Vagina (tissue), 2 donors: ENCODE results near the gene ELFN2.

ENCODE experiments used
- CTCF ChIP-seq, 3 experiments: fragments of 450-650 bp in 2 of 3; fragments of 200-600 bp in 1 of 3; sonication (generic) in 1 of 3; IDR thresholded peaks; one replicate each; pipeline ENCODE4 v1.5.1; 2017 to 2019; ENCODE audit warnings: antibody characterized with exemption in 3 of 3, mild to moderate bottlenecking in 2 of 3, moderate library complexity in 2 of 3
- POLR2A ChIP-seq, 2 donors: fragments of 450-650 bp; IDR thresholded peaks; one replicate each; pipeline ENCODE4 v1.6.1; 2017; ENCODE audit warnings: antibody characterized with exemption in 2 of 2, mild to moderate bottlenecking in 2 of 2, moderate library complexity in 2 of 2
- POLR2AphosphoS5 ChIP-seq, 2 donors: sonication (generic); formaldehyde crosslinking; IDR thresholded peaks; one replicate each; pipeline ENCODE4 v1.9.0; 2017; ENCODE audit warnings: antibody characterized with exemption in 2 of 2, mild to moderate bottlenecking in 2 of 2, low read depth in 1 of 2; ENCODE audit not compliant: insufficient read depth in 1 of 2

- TF ChIP-seq POLR2AphosphoS5 (IDR thresholded peaks at IDR 0.05; ENCODE audit: insufficient read depth in 1 of 2, low read depth in 1 of 2) = no peak
- no peak for TF ChIP-seq POLR2A (IDR thresholded peaks at IDR 0.05)
- TF ChIP-seq CTCF (IDR thresholded peaks at IDR 0.05) = no peak
Observed at GRCh38 chr22:37376643-37377042, 50.6 kb downstream of the ELFN2 start.
